Stimulated activated naive CD8-positive, alpha-beta T cell treated with anti-CD3 and anti-CD28 coated beads, Interleukin-15, Interleukin-2, amounts not matched to agents 100 ng/mL and 50 ng/mL, for 24 hours (primary cell): ENCODE results near the gene PTPRQ.

Source experiments
- H3K27ac Mint-ChIP-seq: one replicate; pipeline ENCODE4 v1.8.0; 2021; ENCODE audit warnings: mild to moderate bottlenecking, mixed read lengths
- H3K27me3 Mint-ChIP-seq: one replicate; pipeline ENCODE4 v1.8.0; 2021; ENCODE audit warnings: mixed read lengths
- H3K36me3 Mint-ChIP-seq: one replicate; pipeline ENCODE4 v1.8.0; 2021; ENCODE audit warnings: low read depth, mixed read lengths
- H3K4me1 Mint-ChIP-seq: one replicate; pipeline ENCODE4 v1.8.0; 2021; ENCODE audit warnings: low read depth, mixed read lengths
- H3K4me3 Mint-ChIP-seq: one replicate; pipeline ENCODE4 v1.8.0; 2021; ENCODE audit warnings: mild to moderate bottlenecking, mixed read lengths
- H3K9me3 Mint-ChIP-seq: one replicate; pipeline ENCODE4 v1.8.0; 2021; ENCODE audit warnings: mixed read lengths

The PTPRQ gene

GRCh38 chr12:80707126-80707829 is 263.2 kb downstream of the PTPRQ start, which contains the start of gene MYF6:
Gene MYF6 (plus strand): TSS chr12:80707634. CDS start chr12:80707720, 86 bp downstream.
- no peak within 1 kb of the TSS for H3K4me3 Mint-ChIP-seq
- H3K27ac Mint-ChIP-seq, result no peak within 1 kb of the TSS
- no peaks in the 10 kb centered on the region for H3K4me1 Mint-ChIP-seq
- H3K27me3 Mint-ChIP-seq, result peaks cover 46% of the 10 kb centered on the region
- peaks cover 4% of the 10 kb centered on the region for H3K9me3 Mint-ChIP-seq
- H3K36me3 Mint-ChIP-seq, result no peaks in the 10 kb centered on the region

- Mint-ChIP-seq H3K36me3 (no peaks in the 10 kb centered on the region), H3K27ac (no peak overlapping the region), H3K4me3 (no peak overlapping the region), H3K4me1 (no peaks in the 10 kb centered on the region), H3K9me3 (peaks cover 4% of the 10 kb centered on the region), H3K27me3 (peaks cover 46% of the 10 kb centered on the region)
These were observed 263.8 kb downstream of the PTPRQ start for GRCh38 chr12:80707830-80708258.

GRCh38 chr12:80708259-80708974 is 264.4 kb downstream of the PTPRQ start:
- H3K4me1 Mint-ChIP-seq, result no peaks in the 10 kb centered on the region
- no peak overlapping the region for H3K4me3 Mint-ChIP-seq
- peaks cover 46% of the 10 kb centered on the region for H3K27me3 Mint-ChIP-seq
- peaks cover 4% of the 10 kb centered on the region for H3K9me3 Mint-ChIP-seq
- H3K36me3 Mint-ChIP-seq, result no peaks in the 10 kb centered on the region
- no peak overlapping the region for H3K27ac Mint-ChIP-seq

- Mint-ChIP-seq H3K9me3 (peaks cover 4% of the 10 kb centered on the region), H3K36me3 (no peaks in the 10 kb centered on the region), H3K4me3 (no peak overlapping the region), H3K27me3 (peaks cover 51% of the 10 kb centered on the region), H3K4me1 (no peaks in the 10 kb centered on the region), H3K27ac (no peak overlapping the region)
These were observed 264.9 kb downstream of the PTPRQ start for GRCh38 chr12:80708975-80709328.

- Mint-ChIP-seq H3K27me3 (peaks cover 63% of the 10 kb centered on the region), H3K9me3 (peaks cover 4% of the 10 kb centered on the region), H3K4me1 (no peaks in the 10 kb centered on the region), H3K4me3 (no peak overlapping the region), H3K27ac (no peak overlapping the region), H3K36me3 (no peaks in the 10 kb centered on the region)
These were observed 266.0 kb downstream of the PTPRQ start for GRCh38 chr12:80709811-80710726.

- Mint-ChIP-seq H3K4me1 (no peaks in the 10 kb centered on the region), H3K4me3 (no peak overlapping the region), H3K27me3 (peaks cover 66% of the 10 kb centered on the region), H3K36me3 (no peaks in the 10 kb centered on the region), H3K27ac (no peak overlapping the region), H3K9me3 (peaks cover 1% of the 10 kb centered on the region)
These were observed 266.9 kb downstream of the PTPRQ start for GRCh38 chr12:80710727-80711449.

GRCh38 chr12:80711866-80712265 is 267.8 kb downstream of the PTPRQ start:
- Mint-ChIP-seq H3K4me3 (no peak overlapping the region), H3K27me3 (peaks cover 67% of the 10 kb centered on the region), H3K9me3 (no peaks in the 10 kb centered on the region), H3K4me1 (no peaks in the 10 kb centered on the region), H3K27ac (no peak overlapping the region), H3K36me3 (no peaks in the 10 kb centered on the region)

GRCh38 chr12:80712866-80713265 is 268.8 kb downstream of the PTPRQ start:
- H3K27me3 Mint-ChIP-seq, result peaks cover 63% of the 10 kb centered on the region

GRCh38 chr12:80713419-80713818 is 269.4 kb downstream of the PTPRQ start:
- no peak overlapping the region for H3K27ac Mint-ChIP-seq
- H3K4me1 Mint-ChIP-seq, result no peaks in the 10 kb centered on the region
- H3K9me3 Mint-ChIP-seq, result no peaks in the 10 kb centered on the region
- H3K27me3 Mint-ChIP-seq, result peaks cover 64% of the 10 kb centered on the region
- no peak overlapping the region for H3K4me3 Mint-ChIP-seq
- H3K36me3 Mint-ChIP-seq, result no peaks in the 10 kb centered on the region

More at GRCh38 chr12:80712866-80713265, 268.8 kb downstream of the PTPRQ start:
- Mint-ChIP-seq H3K4me3 (no peak overlapping the region), H3K27ac (no peak overlapping the region), H3K36me3 (no peaks in the 10 kb centered on the region), H3K9me3 (no peaks in the 10 kb centered on the region), H3K4me1 (no peaks in the 10 kb centered on the region)

GRCh38 chr12:80714055-80714454 is 270.0 kb downstream of the PTPRQ start:
- no peak overlapping the region for H3K4me3 Mint-ChIP-seq
- H3K9me3 Mint-ChIP-seq, result no peaks in the 10 kb centered on the region
- H3K4me1 Mint-ChIP-seq, result no peaks in the 10 kb centered on the region
- H3K36me3 Mint-ChIP-seq, result no peaks in the 10 kb centered on the region
- no peak overlapping the region for H3K27ac Mint-ChIP-seq
- H3K27me3 Mint-ChIP-seq, result peaks cover 58% of the 10 kb centered on the region

- H3K36me3 Mint-ChIP-seq, result no peaks in the 10 kb centered on the region
- H3K27me3 Mint-ChIP-seq, result peaks cover 50% of the 10 kb centered on the region
- no peaks in the 10 kb centered on the region for H3K4me1 Mint-ChIP-seq
- H3K9me3 Mint-ChIP-seq, result no peaks in the 10 kb centered on the region
- no peak overlapping the region for H3K4me3 Mint-ChIP-seq
- H3K27ac Mint-ChIP-seq, result no peak overlapping the region
These were observed 270.8 kb downstream of the PTPRQ start for GRCh38 chr12:80714846-80715245.

- Mint-ChIP-seq H3K4me3 (no peak overlapping the region), H3K4me1 (no peaks in the 10 kb centered on the region), H3K27ac (no peak overlapping the region), H3K27me3 (peaks cover 41% of the 10 kb centered on the region), H3K36me3 (no peaks in the 10 kb centered on the region), H3K9me3 (no peaks in the 10 kb centered on the region)
These were observed 271.7 kb downstream of the PTPRQ start for GRCh38 chr12:80715713-80716249.

- Mint-ChIP-seq H3K27me3 (peaks cover 39% of the 10 kb centered on the region), H3K4me1 (no peaks in the 10 kb centered on the region), H3K9me3 (no peaks in the 10 kb centered on the region), H3K4me3 (no peak within 1 kb of the TSS), H3K36me3 (no peaks in the 10 kb centered on the region), H3K27ac (no peak within 1 kb of the TSS)
These were observed 272.8 kb downstream of the PTPRQ start, which contains the start of gene MYF5 for GRCh38 chr12:80716696-80717469. Gene MYF5 (plus strand): TSS chr12:80716912. CDS start chr12:80717064, 152 bp downstream.
